SU-DHL-6 (cell line): ENCODE results near the gene NETO1.

Experiments
- H2AFZ ChIP-seq: fragments of 200-600 bp; sonication (generic); 2 replicates; pipeline ENCODE4 v1.6.1; 2014; ENCODE audit warnings: low read depth, mild to moderate bottlenecking, moderate library complexity, mixed read lengths, antibody characterized with exemption, low read length; ENCODE audit not compliant: severe bottlenecking
- H3F3A ChIP-seq: fragments of 200-600 bp; shearing (Covaris generic); 2 replicates; pipeline ENCODE4 v1.6.0; 2016; ENCODE audit warnings: antibody characterized with exemption, mild to moderate bottlenecking; ENCODE audit not compliant: insufficient read depth
- H3K27ac ChIP-seq: fragments of 200-600 bp; sonication (generic); 2 replicates; pipeline ENCODE4 v1.5.1; 2016; ENCODE audit warnings: low read depth, mild to moderate bottlenecking, low read length, moderate library complexity, mixed read lengths
- H3K27me3 ChIP-seq: fragments of 200-600 bp; sonication (generic), shearing (Covaris generic); 2 replicates; pipeline ENCODE4 v1.6.0; 2014; ENCODE audit warnings: mild to moderate bottlenecking, low read length
- H3K36me3 ChIP-seq: fragments of 200-600 bp; sonication (generic); 2 replicates; pipeline ENCODE4 v1.6.1; 2014; ENCODE audit warnings: mild to moderate bottlenecking, low read length, mixed read lengths
- H3K4me2 ChIP-seq: fragments of 300-600, 200-600 bp; shearing (Covaris generic), sonication (generic); 2 replicates; pipeline ENCODE4 v1.6.0; 2014; ENCODE audit warnings: low read length, low read depth, mild to moderate bottlenecking; ENCODE audit not compliant: poor library complexity, severe bottlenecking
- H3K4me3 ChIP-seq: fragments of 200-600 bp; sonication (generic); 2 replicates; pipeline ENCODE4 v1.5.1; 2014; ENCODE audit warnings: antibody characterized with exemption, low read length, mild to moderate bottlenecking, mixed read lengths; ENCODE audit not compliant: insufficient read depth, poor library complexity, severe bottlenecking
- H3K79me2 ChIP-seq: fragments of 200-600 bp; sonication (generic); 2 replicates; pipeline ENCODE4 v1.6.1; 2014; ENCODE audit warnings: mild to moderate bottlenecking, low read length, moderate library complexity; ENCODE audit not compliant: insufficient read depth
- H3K9ac ChIP-seq: fragments of 200-600 bp; sonication (generic); 2 replicates; pipeline ENCODE4 v1.7.0; 2014; ENCODE audit warnings: mild to moderate bottlenecking, low read length
- H3K9me2 ChIP-seq: fragments of 200-600 bp; sonication (generic); replicated peaks from 2 replicates; pipeline ENCODE4 v1.6.1; 2014; ENCODE audit warnings: low read length; ENCODE audit not compliant: insufficient read depth
- H3K9me3 ChIP-seq: fragments of 200-600 bp; sonication (generic); 2 replicates; pipeline ENCODE4 v1.6.1; 2014; ENCODE audit warnings: low read length, mixed read lengths; ENCODE audit not compliant: insufficient read depth
- H4K20me1 ChIP-seq: fragments of 200-600 bp; sonication (generic); 2 replicates; pipeline ENCODE4 v1.6.1; 2014; ENCODE audit warnings: low read depth, mild to moderate bottlenecking, antibody characterized with exemption, low read length, moderate library complexity, mixed read lengths
- CTCF ChIP-seq: fragments of 200-600 bp; sonication (generic); IDR thresholded peaks from one replicate; pipeline ENCODE4 v1.5.1; 2017; ENCODE audit warnings: antibody characterized with exemption, mild to moderate bottlenecking, low read length, moderate library complexity; ENCODE audit not compliant: insufficient read depth, poor library complexity, severe bottlenecking
- EZH2phosphoT487 ChIP-seq: fragments of 200-600 bp; sonication (generic), shearing (Covaris generic); conservative IDR thresholded peaks from 2 replicates; pipeline ENCODE4 v1.6.1; 2018; ENCODE audit warnings: mild to moderate bottlenecking, antibody characterized with exemption, low read length, moderate library complexity, mixed read lengths

Gene NETO1

DNA sequence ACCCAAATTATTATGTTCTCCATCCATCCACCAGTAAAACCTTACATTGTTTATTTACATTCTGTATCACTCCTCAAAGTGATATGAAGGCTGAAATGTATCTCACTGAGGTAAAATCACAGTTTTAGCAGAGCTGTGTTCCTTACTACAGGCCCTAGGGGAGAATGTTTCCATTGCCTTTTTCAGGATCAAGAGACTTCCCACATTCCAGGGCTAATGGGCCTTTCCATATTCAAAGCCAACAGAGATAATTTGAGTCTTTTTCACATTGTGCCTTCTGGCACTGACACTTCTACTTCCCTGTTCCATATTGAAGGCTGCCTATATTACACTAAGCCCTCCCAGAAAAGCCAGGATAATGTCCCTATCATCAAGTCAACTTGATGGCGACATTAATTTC is 20.0 kb downstream of the NETO1 start:
- TF ChIP-seq EZH2phosphoT487 (no peak), CTCF (no peak)
- Histone ChIP-seq H4K20me1 (no peaks in the 10 kb centered on the region), H3K9ac (no peak overlapping the region), H3K27me3 (no peaks in the 10 kb centered on the region), H3K79me2 (no peaks in the 10 kb centered on the region), H3K27ac (no peak overlapping the region), H3F3A (no peaks in the 10 kb centered on the region), H3K9me2 (no peaks in the 10 kb centered on the region), H3K36me3 (no peaks in the 10 kb centered on the region), H3K4me3 (no peak overlapping the region), H3K9me3 (no peaks in the 10 kb centered on the region), H3K4me2 (no peak overlapping the region), H2AFZ (no peak overlapping the region)

- H3K79me2 ChIP-seq = no peaks in the 10 kb centered on the region
- H3K4me3 ChIP-seq = no peak overlapping the region
- H3K27me3 ChIP-seq = no peaks in the 10 kb centered on the region
- no peak overlapping the region for H3K27ac ChIP-seq
- no peaks in the 10 kb centered on the region for H3F3A ChIP-seq
- H3K9me2 ChIP-seq = no peaks in the 10 kb centered on the region
- H4K20me1 ChIP-seq = no peaks in the 10 kb centered on the region
- no peak overlapping the region for H2AFZ ChIP-seq
- H3K9me3 ChIP-seq = no peaks in the 10 kb centered on the region
- H3K4me2 ChIP-seq = no peak overlapping the region
- TF ChIP-seq CTCF = no peak
- no peak for TF ChIP-seq EZH2phosphoT487
- no peak overlapping the region for H3K9ac ChIP-seq
- H3K36me3 ChIP-seq = no peaks in the 10 kb centered on the region
Measured at GRCh38 chr18:72846736-72847533, 20.9 kb downstream of the NETO1 start.

GRCh38 chr18:72843743-72844142 is 24.0 kb downstream of the NETO1 start:
- Histone ChIP-seq H3K27me3 (no peaks in the 10 kb centered on the region), H3K36me3 (no peaks in the 10 kb centered on the region), H4K20me1 (no peaks in the 10 kb centered on the region), H3K9me2 (no peaks in the 10 kb centered on the region), H3K79me2 (no peaks in the 10 kb centered on the region), H2AFZ (no peak overlapping the region), H3K9me3 (no peaks in the 10 kb centered on the region), H3K9ac (no peak overlapping the region), H3K4me3 (no peak overlapping the region), H3K27ac (no peak overlapping the region), H3K4me2 (no peak overlapping the region), H3F3A (no peaks in the 10 kb centered on the region)
- TF ChIP-seq CTCF = no peak
- TF ChIP-seq EZH2phosphoT487 = no peak
